GM10248 (cell line): ENCODE data around the gene SMARCC1.

ENCODE experiments used
- CTCF ChIA-PET: fragments of 300-600 bp; sonication (Branson Sonifier 250); formaldehyde crosslinking; extraction: SDS; loops from one replicate; lab custom pipeline; 2021; ENCODE audit warnings: antibody characterized with exemption; lab: Yijun Ruan, JAX
- POLR2A ChIA-PET: fragments of 350-650 bp; sonication (Branson Sonifier 250); formaldehyde crosslinking; extraction: SDS; loops from one replicate; lab custom pipeline; 2020; ENCODE audit warnings: antibody characterized with exemption; lab: Yijun Ruan, JAX
- DNase-seq: peaks from one replicate; pipeline ENCODE4 v3.0.0; 2012; ENCODE audit errors: extremely low spot score
- TF ChIP-seq, protein P1 (sequence below): IDR thresholded peaks from 2 replicates; pipeline ENCODE4 v1.5.1; 2012; ENCODE audit warnings: mild to moderate bottlenecking, low read depth; ENCODE audit errors: extremely low read depth, missing control alignments, control extremely low read depth

The SMARCC1 gene

DNA sequence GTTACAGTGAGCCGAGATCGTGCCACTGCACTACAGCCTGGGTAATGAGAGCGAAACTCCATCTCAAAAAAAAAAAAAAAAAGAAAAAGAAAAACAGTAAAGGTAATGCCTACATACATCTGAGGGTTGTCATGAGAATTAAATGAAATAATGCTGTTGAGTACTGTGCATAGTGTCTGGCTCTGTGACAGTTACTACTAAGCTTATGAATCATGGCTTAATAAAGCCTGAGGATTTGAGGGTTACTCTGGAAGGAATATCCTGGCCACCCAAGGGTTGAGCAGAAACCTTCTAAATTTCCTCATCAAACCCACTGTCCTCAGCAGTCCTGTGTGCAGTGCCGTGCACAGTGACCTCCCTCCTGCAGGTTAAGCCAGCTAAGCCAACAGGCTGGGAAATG, 241.4 kb downstream of the SMARCC1 start:
- TF ChIP-seq, protein P1, sequence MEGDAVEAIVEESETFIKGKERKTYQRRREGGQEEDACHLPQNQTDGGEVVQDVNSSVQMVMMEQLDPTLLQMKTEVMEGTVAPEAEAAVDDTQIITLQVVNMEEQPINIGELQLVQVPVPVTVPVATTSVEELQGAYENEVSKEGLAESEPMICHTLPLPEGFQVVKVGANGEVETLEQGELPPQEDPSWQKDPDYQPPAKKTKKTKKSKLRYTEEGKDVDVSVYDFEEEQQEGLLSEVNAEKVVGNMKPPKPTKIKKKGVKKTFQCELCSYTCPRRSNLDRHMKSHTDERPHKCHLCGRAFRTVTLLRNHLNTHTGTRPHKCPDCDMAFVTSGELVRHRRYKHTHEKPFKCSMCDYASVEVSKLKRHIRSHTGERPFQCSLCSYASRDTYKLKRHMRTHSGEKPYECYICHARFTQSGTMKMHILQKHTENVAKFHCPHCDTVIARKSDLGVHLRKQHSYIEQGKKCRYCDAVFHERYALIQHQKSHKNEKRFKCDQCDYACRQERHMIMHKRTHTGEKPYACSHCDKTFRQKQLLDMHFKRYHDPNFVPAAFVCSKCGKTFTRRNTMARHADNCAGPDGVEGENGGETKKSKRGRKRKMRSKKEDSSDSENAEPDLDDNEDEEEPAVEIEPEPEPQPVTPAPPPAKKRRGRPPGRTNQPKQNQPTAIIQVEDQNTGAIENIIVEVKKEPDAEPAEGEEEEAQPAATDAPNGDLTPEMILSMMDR, result no peak
- CTCF ChIA-PET, result interaction anchor here (0.7 to 3.9 kb wide), 3 partner anchors 17 to 119 kb away, joined by 3 to 17 read pairs (median 3); no protein-coding TSS in a partner anchor
- POLR2A ChIA-PET, result interaction anchor here (0.6 kb wide), 1 partner anchor 10 kb away, joined by 3 read pairs; no protein-coding TSS in a partner anchor
- DNase-seq, result peak; percentile 4

GRCh38 chr3:47536967-47537366, 244.7 kb downstream of the SMARCC1 start:
- POLR2A ChIA-PET, result no interaction called here
- CTCF ChIA-PET, result interaction anchor here (1.2 kb wide), 1 partner anchor 15 kb away, joined by 6 read pairs; no protein-coding TSS in a partner anchor
- TF ChIP-seq, protein P1, result no peak
- peak; percentile 9 for DNase-seq

DNA sequence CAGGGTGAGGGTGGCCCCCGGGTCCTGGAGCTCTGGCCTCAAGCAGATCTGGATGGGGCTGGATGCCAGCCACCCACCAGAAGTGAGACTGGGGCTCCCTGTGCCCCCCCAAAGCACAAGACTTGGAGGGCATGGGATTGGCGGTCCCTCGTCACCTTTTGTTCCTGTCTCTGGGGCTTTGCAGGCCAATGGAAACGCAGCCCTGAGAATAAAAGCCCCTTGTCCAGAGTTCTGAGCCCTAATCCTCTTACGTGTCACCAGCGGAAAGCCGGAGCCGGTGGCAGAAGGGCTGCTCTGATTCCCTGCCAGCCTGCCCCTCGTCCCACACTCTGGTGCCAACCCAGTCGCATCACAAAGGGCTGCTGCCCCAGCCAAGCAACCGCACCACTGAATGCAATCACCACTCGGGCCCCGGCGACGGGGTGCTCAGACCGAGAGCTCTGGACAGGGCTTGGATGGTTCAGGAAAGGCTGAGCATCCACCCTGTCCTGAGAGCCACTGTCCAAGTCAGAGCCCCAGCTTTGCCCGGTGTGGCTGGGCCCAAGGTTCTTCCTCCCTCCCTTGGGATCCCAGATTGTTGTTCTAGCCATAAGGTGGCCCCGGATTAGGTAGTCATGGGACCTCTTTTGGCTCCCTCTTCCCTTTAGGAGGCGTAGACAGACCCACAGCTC, 245.3 kb downstream of the SMARCC1 start:
- ChIA-PET CTCF (interaction anchor here (1.2 kb wide), 1 partner anchor 14 kb away, joined by 6 read pairs; no protein-coding TSS in a partner anchor), POLR2A (no interaction called here)
- TF ChIP-seq, protein P1, result no peak
- DNase-seq, result peak; percentile 16
